Measurements from ENCODE around the gene IL3.
A peak's percentile ranks its signal among the peaks of the same experiment; 100 is the strongest.

IL3 gene

DNA sequence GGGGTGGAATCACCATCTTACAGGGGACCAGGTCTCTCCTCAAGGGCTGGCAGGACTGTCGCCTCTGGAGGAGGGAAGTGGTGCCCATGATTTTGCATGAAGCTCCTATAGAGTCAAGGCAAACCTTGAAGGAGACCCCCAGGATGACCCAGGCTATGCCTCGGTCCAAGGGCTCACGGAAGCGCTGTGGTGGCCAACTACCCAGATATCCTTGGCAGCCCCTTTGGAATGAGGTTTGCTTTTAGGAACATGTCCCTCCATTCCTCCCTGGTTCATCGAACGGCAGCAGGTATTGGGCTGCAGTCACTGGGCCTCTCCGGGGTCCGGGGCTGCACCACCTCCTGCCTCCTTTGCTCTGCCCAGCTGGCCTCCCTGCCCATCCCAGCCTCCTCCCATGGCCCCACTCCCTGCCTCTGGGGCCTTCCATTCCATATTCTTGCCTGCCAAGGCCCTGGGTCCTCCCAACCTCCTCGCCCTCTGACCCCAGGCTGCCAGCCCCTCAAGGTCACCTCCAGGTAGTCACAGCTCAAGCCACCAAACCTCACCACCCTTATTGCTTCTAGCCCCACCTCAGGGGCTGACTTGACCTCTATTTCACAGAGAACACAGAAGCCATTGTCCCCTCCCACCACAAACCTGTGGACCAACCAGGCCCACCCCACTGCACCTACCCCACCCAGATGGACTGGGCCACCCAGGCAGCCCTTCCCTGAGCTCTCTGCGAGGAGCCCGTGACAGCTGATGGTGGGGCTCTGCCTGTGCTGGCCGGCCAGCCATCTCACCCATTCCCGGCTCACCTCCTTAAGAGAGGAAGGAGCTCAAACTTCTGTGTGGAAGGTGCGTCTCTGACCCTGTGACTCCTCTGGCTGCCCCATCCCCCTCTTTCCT lies 3.6 kb upstream of the IL3 start:
- peak; percentile 15 for DNase-seq (ENCODE audit: low spot score)

DNA sequence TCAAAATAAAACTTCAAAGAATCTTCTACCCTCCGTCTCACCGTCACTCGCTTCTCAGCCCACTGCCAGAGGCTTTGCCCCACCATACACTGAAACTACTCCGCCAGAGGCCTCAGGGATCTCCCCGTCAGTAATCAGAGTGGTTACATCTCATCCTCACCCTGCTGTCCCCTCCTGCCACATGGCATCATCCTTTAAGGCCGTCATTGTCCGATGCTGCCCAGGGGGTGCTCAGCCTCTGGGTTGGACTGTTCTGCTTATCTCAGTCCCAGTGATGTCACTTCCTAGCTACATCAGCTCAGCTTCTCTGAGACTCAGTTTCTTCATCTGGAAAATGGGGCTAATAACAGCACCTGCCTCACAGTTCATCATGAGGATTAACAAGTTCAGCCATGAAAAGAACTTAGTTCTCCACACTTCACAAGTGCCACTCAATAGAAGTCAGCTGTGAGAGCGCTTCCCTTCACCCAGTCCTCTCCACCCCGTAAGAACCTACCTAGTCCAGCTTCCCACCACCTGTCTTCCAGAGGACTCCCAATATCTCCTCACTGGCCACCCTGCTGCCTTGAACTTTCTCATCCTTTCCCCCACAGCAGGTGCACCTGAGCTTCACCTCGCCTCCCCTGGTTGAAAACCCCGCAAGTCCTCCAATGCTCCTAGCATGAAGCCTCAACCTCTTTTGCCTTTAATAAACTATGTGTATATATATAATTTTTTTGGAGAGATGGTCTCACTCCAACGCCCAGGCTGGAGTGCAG lies 2.8 kb upstream of the IL3 start:
- DNase-seq (ENCODE audit: low spot score) = peak; percentile 11

DNA sequence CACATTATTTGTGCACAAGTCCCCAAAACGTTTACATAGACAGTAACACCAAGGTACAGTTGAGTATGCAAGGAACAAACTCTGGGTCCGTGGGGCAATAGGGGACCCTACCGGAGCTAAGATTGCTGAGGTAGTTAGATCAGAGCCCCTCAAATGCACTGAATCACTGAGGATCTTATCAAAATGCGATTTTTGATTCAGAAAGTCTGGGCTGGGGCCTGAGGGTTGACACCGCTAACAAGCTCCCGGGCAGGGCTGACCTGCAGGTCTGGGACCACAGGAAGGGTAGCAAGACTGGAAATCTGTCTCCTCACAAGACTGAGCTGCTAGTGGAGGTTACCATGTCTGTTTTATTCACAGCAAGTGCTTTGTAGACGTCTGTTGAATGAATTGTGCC lies 1.8 kb upstream of the IL3 start:
- DNase-seq (ENCODE audit: low spot score) = no peak

DNA sequence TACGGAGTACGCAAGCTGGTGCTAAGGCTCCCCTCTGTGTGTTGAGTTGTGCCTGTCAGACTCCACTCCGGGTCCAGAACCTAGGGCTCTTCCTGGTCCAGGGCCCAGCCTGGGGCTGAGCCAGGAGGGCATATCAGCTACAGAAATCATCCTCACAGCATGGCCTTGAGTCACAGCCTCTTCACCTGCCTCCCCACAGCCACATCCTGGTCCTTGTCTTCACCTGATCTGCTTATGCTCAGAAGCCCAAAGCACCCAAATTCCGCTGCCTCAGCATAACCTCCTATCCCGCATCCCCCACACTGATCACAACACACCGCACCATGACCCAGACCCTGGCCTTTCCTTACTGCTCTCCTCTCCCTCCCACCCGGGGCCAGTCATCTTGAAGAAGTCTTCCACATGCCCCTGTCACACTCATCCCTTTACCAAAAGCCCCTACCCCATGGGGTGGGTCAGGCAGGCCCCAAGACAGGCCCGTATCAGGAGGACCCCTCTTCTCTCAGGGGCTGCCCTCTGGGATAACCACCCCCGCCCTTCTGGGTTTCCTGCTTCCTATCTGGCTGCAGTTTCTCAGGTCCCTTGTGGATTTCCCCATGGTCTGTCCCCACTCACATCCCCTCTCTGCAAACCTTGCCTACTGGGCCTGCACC lies 1.3 kb upstream of the IL3 start:
- no peak for DNase-seq (ENCODE audit: low spot score)

DNA sequence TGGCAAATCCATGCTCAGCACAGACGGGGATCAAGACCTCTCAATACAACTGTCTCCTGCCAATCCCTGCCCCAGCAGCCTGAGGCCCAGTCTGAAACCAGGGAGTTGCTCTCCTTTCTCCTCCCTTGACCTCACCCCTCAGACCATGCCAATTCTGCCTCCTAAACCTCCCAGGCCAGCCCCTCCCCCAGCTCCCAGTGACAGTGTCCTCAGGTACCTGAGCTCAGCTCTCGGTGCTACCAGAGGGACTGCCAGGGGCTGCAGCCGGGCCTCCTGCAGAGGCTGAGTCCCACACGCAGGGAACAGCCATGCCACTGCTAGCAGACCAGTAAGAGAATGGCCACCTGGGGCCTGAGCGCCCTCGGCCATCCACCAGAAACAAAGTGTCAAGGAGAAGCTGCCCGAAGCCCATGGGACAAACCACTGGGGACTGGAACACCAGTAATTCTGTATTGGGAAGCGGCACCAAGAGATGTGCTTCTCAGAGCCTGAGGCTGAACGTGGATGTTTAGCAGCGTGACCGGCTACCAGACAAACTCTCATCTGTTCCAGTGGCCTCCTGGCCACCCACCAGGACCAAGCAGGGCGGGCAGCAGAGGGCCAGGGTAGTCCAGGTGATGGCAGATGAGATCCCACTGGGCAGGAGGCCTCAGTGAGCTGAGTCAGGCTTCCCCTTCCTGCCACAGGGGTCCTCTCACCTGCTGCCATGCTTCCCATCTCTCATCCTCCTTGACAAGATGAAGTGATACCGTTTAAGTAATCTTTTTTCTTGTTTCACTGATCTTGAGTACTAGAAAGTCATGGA lies 557 bp upstream of the IL3 start:
- no peak for DNase-seq (ENCODE audit: low spot score)

DNA sequence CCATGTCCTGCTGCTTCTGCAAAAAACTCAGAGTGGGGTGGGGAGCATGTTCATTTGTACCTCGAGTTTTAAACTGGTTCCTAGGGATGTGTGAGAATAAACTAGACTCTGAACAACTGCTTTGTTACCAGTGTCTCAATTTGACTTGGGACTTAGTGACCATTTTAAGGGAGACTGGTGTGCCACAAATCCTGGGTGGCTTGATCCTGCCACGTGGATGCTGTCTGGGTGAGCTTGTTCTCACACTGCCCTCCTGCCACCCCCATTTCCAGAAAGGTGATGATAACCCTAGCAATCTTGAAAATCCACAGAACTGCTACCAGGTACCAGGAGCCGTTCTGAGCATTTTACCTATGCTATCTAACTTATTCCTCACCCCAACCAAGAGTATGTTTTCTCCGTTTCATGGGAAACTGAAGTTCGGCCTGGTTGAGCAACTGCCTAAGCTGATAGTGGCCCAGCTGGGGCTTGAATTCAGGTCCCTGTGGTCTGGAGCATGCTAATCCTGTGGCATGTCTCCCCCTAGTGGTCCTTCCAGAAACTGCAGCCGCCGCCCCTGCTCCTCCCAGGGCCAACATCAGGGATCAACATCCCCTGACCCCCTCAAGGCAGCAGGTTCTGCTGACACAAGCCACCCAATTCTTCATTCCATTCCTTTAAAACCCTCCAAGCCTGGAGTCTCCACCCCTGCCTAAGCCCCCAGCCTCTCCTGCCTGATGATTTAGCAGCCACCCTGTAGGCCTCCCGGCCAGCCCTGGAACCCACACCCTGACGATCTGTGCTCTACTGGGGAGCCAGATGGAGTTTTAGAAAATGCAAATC lies 2.8 kb downstream of the IL3 start:
- DNase-seq (ENCODE audit: low spot score) = peak; percentile 90

DNA sequence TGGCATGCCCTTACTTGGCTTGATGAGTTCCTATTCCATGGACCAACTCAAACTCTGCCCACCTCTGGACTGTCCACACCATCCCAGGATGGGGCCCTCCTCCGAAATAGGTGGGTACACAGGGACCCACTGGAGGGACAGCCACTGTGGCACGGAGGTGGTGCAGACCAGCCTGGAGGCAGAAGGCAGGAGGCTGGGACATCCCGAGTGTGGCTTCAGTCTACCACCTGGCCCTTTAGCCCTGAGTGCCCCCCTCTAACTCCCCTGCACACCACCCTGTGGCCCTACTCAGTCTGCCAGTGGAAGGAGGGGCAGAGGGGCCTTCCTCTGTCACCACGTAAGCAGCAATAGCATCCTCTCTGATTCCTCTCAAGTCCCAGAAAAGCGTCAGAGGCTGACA lies 3.7 kb downstream of the IL3 start:
- DNase-seq (ENCODE audit: low spot score) = no peak

DNA sequence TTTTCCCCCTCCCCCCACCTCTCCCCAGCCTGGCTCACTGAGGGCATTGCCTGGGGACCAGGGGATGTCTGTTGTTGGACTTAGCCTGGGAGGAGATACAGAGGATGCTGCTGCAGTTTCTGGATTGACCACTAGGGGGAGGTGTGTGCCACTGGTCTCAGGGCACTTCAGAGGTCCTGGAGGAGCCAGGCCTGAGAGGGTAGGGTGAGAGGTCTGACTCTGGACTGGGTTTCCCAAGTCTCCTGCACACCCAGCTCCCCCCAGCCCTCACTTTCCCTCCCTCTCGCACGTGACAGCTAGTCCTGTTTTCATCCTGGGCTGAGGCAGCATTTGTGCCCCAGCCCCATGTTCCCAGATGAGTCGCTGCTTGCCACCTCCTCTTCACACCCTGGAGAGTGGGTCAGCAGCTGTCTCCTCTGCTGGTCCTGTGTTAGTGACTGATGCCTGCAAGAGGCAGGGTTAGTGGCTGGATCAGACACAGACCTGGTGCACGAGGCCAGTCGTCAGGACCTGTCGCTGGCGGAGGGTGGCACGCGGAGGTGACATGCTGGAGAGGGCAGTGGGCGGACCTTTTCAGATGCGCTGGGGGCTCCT lies 4.4 kb downstream of the IL3 start:
- DNase-seq (ENCODE audit: low spot score) = peak; percentile 93

DNA sequence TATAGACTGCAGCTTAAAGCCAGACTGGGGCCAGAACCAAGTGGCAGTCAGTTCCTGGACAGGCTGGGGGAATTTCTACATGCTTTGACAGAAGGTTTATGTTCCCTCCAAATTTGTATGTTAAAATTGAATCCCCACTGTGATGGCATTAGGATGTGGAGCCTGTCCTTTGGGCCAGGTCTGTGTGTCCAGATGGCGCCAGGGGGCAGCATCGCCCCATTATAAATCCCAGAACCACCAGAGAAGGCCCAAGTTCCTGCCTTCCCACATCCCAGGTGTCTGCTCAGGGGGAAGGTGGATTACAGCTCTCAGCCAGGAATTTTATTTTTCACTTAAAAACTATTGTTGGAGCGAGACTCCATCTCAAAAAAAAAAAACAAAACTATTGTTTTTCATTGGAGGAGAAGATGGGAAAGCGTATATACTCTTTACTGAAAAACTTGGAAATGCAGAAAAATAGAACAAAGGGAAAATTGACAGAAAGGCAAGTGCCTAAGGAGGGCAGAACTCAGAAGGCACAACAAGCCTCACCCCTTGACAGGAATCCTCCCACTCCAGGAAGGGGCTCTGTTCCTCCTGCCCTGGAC lies 5.0 kb downstream of the IL3 start:
- DNase-seq (ENCODE audit: low spot score) = peak; percentile 92

DNA sequence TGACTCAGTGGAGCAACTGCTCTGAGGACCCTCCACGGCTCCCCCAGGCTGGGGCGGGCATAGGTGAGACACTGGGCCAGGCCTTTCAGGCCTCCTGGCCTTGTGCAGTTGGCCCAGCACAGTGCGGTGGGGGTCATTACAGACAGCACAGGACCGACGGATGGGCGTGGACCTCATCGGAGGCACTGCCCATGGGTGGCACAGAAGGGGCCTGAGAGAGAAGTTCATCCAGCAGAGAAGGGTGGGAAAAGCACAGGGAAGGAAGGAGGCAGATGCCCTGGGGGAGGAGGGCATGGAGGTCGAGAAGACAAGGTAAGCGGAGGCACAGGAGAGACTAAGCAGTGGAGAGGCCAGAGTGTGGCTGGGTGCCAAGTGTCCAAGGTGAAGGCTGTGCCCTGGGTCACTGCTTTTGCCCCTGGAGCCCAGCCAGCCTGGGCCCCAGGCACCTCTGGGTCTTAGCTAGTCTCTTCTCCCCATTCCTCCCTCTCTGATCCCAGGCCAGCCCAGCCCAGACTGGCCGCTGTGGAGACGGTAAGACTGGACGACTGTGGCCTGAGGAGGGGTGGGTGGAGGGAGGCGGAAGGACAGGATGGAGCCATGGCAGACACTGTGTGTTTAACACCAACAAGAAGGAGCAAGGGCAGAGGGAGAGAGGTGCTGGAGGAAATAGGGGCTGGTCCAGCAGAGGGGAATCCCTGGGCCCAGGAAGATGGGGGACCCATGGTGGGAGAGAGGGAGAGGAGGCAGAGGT lies 5.7 kb downstream of the IL3 start:
- DNase-seq (ENCODE audit: low spot score) = no peak

DNA sequence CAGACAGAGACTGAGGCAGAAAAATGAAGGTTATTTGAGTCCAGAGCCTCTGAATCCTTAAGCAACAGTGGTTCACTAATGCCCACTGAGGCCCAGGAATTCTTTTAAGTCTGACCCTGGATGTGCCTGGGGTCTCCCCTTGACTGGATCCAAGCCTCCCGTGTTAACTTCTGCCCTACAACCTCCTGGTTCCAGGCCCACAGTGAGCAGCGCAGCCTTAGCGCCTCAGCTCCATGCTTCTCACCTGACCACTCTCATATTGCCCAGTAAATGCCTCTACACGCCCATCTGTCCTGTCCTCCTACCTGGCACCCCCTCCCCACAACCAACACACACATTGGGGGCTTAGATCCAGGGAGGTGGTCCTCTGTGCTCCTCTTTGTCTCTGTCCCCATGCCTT lies 6.4 kb downstream of the IL3 start:
- DNase-seq (ENCODE audit: low spot score) = no peak

DNA sequence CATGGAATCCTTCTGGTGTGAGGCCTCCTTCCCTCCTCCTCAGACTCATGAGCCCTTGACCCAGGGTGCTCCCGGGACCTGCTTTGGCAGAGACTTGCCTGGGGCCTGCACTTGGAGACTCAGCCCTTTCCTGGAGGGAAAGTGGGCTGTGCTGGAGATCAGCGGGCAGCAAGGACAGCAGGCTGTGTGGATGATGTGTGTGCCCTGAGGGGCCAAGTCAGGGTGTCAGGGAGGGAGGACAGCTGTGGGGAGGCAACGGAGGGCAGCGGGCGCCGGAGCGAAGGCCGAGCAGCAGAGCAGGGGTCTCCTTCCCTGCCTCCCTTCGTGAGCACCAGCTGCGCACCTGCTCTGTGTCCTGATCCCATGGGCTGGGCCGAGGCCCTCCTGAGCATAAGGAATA lies 7.0 kb downstream of the IL3 start:
- no peak for DNase-seq (ENCODE audit: low spot score)

DNA sequence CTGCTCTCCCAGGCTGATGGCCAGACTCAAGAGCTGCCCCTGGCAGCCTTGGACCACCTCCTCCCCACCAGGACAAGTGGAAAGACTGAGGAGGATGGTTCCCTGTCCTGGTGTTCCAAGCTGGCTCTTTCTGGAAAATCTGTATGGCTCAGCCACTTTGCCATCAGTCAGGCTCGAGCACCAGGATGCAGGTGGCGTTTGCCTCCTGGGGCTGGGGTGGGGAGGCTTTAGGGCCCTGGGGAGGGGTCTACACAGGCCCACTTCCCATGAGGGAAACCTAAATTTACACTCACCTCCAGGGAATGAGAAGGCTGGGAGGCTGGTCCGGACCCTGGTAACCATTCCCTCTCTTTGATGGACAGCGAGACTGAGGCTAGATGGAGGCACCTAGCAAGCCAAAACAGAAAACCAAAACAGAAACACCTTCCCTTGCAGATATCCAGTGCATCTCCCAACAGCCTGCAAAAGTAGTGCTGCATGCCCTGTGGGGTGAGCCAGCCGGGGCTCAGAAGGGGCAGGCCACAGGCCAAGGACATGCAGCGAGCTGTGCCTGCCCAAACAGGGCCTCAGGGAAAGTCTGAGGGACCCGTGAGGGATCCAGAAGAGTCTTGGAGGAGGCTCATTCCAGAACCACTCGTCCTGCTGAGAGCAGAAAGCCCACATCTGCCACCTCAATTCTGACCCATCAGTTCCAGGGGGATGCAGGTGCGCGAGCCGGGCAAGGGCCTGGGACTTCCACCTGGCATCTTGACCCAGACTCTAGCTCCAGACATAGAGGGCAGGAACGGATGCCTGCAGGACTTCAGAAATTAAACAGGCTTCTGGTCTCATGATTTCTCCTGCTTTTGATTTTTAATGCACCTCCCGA lies 7.7 kb downstream of the IL3 start:
- no peak for DNase-seq (ENCODE audit: low spot score)

DNA sequence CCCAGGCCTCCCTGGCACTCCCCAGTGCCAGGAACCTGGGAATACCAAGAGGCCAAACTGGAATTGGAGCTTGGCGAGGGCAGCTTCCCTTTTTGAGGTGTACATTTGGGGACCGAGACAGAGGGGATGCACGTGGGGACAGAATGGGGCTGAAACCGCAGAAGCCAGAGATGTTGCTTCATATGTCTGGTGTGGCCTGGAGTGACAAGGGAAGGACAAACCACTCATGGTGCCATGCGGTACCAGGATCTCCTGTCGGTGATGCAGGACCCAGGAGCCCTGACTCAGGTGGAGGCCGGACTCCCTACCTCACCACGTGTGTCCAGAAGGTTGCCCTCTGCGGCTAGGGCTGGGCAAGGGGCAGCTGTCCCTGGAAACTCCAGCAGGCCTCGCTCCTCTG lies 9.1 kb downstream of the IL3 start:
- DNase-seq (ENCODE audit: low spot score) = no peak

DNA sequence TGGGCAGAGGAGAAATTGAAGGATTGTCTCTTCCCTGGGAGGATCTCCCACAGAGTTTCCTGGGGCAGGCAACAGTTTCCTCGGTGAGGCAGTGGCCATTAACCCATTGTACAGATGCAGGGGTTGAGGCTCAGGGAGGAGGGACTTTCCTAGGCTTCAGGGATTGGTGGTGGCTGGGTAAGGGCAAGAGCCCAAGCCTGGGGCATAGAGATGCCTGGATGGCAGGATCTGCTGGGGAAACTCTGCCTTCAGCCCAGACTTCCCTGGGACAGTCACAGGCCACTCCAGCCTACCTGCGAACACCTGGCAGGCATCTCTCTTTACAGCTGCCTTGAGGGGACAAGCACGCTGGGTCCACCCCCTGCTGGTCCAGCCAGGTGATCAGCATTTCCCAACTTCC lies 9.5 kb downstream of the IL3 start:
- DNase-seq (ENCODE audit: low spot score) = no peak

DNA sequence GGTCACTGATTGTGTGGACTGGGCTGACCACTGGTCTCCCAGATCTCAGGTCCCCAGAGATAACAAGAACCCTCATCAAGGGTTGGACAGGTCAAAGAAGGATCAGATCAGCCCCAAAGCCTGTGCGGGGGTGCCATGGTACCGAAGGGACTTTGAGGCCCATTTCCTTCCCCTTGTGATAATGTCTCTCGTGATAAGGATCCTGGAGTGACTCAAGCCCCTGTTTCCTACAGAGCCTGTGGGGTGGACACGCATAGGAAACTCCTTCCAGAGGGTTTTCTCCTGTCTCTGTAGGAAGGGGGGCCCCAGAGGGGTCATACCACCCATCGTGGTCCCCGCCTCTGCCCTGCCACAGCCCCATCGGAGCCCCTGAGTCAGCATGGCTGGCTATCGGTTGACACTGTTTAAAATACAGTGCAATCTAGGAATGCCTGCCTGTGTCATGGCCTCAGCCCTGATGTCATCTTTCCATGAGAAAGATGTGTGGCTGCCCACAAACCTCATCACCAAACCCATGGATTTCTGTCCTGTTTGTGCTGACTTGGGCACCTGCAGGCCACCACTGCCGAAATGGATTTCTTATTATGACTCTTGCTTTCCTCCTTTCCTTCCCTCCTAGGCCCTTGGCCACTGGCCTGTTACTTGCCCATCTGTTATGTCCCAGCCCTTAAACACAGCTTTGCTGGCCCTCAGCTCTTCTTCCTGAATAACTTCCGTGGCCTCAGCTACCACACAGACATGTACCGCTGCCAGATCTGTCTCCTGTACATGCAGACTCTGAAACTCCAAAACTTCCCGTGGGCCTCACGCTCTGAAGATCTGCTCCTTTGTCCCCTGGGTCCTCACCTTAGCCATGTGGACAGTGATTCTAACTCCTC lies 10.2 kb downstream of the IL3 start:
- no peak for DNase-seq (ENCODE audit: low spot score)

DNA sequence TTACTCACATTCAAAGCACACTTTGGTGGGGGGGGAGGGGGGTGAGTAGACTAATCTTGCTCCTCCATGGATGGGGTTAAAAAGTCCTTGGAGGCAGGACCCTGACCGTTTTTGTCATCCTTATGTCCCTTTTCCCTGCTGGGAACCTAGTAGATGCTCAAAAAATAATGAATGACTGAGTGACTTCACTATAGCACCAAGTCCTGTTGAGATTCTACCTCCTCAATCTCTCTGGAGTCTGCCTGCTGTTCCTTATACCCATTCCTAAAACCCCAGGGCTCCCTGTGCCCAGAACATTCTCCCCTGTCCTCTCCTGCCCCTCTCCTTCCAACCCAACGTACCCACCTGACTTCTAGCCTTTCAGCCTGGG lies 10.9 kb downstream of the IL3 start:
- no peak for DNase-seq (ENCODE audit: low spot score)

DNA sequence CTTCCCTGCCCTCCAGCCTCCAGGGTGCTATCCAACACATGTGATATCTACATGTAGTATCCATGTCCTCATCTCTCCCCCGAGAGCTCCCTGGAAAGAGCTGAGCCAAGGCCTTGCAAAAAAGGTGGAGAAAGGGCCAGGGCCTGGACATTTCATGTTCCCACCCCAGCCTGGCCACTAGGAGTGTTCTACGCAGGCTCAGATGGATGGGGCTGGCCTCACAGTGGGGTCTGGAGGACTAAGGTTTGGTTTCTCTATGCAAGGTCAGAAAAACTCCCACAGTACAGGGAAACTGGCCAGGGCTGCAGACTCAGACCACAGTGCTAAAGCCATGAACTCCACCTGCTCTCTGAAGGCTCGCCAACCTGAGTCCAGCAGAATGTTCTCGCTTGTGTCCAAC lies 11.6 kb downstream of the IL3 start:
- no peak for DNase-seq (ENCODE audit: low spot score)
